Erythroblast (primary cell): ENCODE results near the gene ERGIC1.
A peak's percentile ranks its signal among the peaks of the same experiment; 100 is the strongest.

Source experiments
- DNase-seq, 2 experiments: peaks; one replicate each; lab custom pipeline; 2025; lab: John Stamatoyannopoulos, UW
- GATA1 ChIP-seq: IDR thresholded peaks from 2 replicates; pipeline ENCODE4 v1.6.1; 2011; ENCODE audit warnings: low read depth, mild to moderate bottlenecking, control low read depth, low read length, moderate library complexity
- POLR2A ChIP-seq: IDR thresholded peaks from 2 replicates; pipeline ENCODE4 v1.6.1; 2011; ENCODE audit warnings: mild to moderate bottlenecking, low read length

The ERGIC1 gene

DNA sequence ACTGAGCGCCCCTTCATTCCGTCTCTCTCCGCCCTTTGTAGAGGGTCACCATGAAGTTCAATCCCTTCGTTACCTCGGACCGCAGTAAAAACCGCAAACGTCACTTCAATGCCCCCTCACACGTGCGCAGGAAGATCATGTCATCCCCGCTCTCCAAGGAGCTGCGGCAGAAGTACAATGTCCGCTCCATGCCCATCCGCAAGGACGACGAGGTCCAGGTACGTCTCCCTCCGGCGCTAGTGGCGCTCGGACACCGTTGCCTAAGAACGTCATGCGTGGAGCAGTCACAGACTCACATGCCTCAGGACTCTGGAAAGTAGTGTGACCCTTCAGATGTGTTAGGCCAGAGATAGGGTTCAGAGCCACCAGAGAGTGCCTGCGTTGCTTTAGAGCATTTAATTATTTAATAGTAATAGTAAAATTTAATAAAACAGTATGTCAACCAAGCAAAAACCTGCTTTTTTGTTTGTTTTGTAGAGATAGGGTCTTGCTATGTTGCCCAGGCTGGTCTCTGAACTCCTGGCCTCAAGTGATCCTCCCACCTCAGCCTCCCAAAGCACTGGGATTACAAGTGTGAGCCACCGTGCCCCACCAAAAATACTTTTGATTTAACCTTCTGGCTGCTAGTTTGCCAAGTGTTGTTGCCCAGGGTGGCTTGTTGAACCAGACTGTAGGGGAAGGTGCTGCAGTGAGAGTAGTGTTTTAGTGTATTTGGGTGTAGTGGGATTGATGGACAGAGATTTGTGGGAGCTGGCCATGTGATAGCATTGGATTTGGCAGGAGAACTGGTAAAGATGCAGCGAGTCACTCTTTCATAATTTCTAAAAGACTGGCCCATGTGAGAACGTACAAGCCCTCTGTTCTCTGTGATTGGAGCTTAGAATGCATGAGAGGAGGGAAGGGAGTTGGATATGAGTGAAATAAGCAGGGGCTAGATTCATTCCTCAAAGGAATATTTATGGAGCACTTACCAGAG, 126.1 kb downstream of the ERGIC1 start:
- DNase-seq: peak; percentile 58 to 61
- no peak for TF ChIP-seq GATA1
- no peak for TF ChIP-seq POLR2A

- TF ChIP-seq GATA1: no peak
- no peak for TF ChIP-seq POLR2A
- DNase-seq: no peak
Observed at GRCh38 chr5:172969921-172970320, 135.9 kb downstream of the ERGIC1 start.

DNA sequence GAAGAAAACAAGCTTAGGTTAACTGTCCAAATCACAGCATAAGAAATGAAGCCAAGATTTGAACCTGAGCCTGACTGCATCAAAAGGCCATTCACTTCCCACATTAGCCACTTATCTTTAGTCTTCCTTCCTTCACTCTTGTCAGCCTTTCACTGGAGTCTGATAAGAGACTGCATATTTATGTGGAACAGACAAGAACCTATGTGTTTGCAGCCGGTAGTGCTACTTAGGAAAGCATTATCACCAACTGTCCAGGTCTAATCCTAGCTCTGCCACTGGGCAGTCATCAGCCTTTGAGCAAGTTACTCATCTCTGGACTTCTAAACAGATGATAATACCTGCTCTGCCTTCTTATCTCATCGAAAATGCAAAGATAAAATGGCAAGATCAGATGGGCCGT, 137.4 kb downstream of the ERGIC1 start:
- TF ChIP-seq GATA1 (no peak), POLR2A (no peak)
- DNase-seq: peak in 1 of 2 experiments; percentile 69

- no peak for DNase-seq
- TF ChIP-seq GATA1: no peak
- no peak for TF ChIP-seq POLR2A
Observed at GRCh38 chr5:172972552-172972951, 138.5 kb downstream of the ERGIC1 start.

DNA sequence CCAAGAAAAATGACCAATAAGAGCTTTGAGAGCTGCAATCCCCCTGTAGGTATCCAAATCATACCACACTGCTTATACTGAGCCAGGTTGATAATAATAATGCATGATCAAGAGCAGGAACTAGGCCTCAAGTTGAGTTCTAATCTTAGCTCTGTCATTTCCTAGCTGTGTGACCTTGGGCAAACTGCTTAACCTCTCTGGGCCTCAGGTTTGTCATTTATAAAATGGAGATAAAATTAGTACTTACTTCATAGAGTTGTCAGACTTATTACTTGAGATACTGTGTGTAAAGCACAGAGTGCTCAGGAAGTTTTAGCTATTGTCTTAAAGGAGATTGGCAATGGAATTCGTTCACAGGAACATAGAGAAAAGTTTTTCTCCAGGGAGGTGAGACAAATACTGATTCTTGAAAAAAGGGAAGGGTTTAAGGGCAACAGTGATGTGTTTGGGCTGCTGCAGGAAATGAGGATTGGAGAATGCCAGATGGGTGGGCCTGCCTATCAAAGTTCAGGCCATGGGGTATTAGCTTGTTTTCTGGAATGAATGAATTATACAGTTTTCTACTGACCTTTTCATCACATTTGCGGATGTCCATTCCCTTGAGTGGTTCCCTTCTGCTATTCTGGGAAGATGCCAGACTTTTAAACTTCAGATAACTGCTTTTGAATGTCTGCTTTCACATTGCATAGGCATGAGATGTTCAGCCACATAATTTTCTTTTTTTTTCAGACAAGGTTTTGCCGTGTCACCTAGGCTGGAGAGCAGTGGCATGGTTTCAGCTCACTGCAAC, 139.3 kb downstream of the ERGIC1 start:
- TF ChIP-seq POLR2A (no peak), GATA1 (no peak)
- no peak for DNase-seq

- no peak for DNase-seq
- no peak for TF ChIP-seq POLR2A
- no peak for TF ChIP-seq GATA1
Observed at GRCh38 chr5:172973931-172974330, 139.9 kb downstream of the ERGIC1 start.

DNA sequence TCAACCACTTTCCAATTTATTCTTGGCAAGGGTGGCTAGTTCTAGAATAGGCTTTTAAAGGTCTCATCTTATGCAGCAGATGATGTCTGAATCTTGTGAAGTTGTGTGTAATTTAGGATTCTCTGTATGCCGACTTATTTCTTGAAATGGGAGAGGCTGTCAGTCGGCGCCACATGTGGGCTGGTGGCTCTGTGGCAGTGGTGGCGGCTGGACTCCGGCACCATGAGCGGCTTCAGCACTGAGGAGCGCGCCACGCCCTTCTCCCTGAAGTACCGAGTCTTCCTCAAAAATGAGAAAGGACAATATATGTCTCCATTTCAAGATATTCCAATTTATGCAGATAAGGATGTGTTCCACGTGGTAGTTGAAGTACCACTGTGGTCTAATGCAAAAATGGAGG, 141.2 kb downstream of the ERGIC1 start:
- TF ChIP-seq GATA1 (no peak), POLR2A (no peak)
- no peak for DNase-seq

GRCh38 chr5:172979778-172980177, 145.7 kb downstream of the ERGIC1 start:
- no peak for DNase-seq
- TF ChIP-seq GATA1 (no peak), POLR2A (no peak)

- TF ChIP-seq POLR2A (no peak), GATA1 (no peak)
Observed at GRCh38 chr5:172981931-172982330, 147.9 kb downstream of the ERGIC1 start.

GRCh38 chr5:172983542-172984243, 149.6 kb downstream of the ERGIC1 start, which contains the start of gene ATP6V0E1:
Gene ATP6V0E1 (plus strand): TSS chr5:172983771. CDS start chr5:172983861, 90 bp downstream.
- no peak for TF ChIP-seq GATA1
- TF ChIP-seq POLR2A: peak; percentile 78
- DNase-seq: peak; percentile 95 to 96

More at GRCh38 chr5:172981931-172982330, 147.9 kb downstream of the ERGIC1 start:
- no peak for DNase-seq

GRCh38 chr5:172984244-172984953, 150.3 kb downstream of the ERGIC1 start:
- peak; percentile 91 to 93 for DNase-seq
- TF ChIP-seq GATA1 (no peak), POLR2A (peak; percentile 4)

DNA sequence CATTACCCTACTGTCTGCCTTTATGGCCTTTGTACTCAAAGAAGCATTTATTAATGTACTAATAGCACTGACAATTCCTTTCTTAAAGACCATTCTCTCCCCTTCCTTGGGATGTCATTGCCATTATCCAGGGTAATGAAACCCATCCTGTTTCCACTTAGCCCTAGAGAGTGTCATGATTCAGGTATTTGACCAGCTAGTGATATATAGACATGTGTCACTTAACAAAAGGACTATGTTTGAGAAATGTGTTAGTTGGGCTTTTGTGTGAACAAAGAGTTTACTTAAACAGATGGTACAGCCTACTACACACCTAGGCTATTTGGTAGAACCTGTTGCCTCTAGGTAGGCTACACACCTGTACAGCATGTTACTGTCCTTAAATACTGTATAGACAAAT, 151.5 kb downstream of the ERGIC1 start:
- TF ChIP-seq POLR2A (no peak), GATA1 (no peak)

GRCh38 chr5:172988276-172988675, 154.2 kb downstream of the ERGIC1 start:
- no peak for DNase-seq
- no peak for TF ChIP-seq POLR2A

More for the DNA sequence above, 151.5 kb downstream of the ERGIC1 start:
- no peak for DNase-seq
